ENCODE results near the gene TTC31.

- TF ChIP-seq CTCF (conservative IDR thresholded peaks at IDR 0.05; ENCODE audit: low read depth, low read length) (no peak), EZH2 (IDR thresholded peaks at IDR 0.05; ENCODE audit: borderline replicate concordance, low read depth, low read length, poor library complexity, severe bottlenecking) (no peak)
Measured at GRCh38 chr2:74522516-74522915, 39.6 kb downstream of the TTC31 start.
